Mesenchymal stem cell (in vitro differentiated cells and primary cell): ENCODE measurements around the gene ODAD2.
"Not testable (repeated sequence)": the region's sequence is repeated elsewhere in the genome, so short reads cannot be mapped to it uniquely, and the experiment has no call there.

Experiments
- DNase-seq: peaks from one replicate; pipeline ENCODE4 v3.0.0-alpha.2; 2013
- H2AFZ ChIP-seq: one replicate; pipeline ENCODE4 v1.6.1; 2013; ENCODE audit warnings: low read depth, mild to moderate bottlenecking, control low read depth, inconsistent platforms, low read length, moderate library complexity
- H2AK5ac ChIP-seq: 2 replicates; pipeline ENCODE4 v1.6.1; 2013; ENCODE audit warnings: low read length, moderate library complexity, mild to moderate bottlenecking, inconsistent platforms; ENCODE audit not compliant: severe bottlenecking
- H2BK120ac ChIP-seq: one replicate; pipeline ENCODE4 v1.6.1; 2013; ENCODE audit warnings: low read depth, mild to moderate bottlenecking, inconsistent platforms, low read length, moderate library complexity
- H2BK12ac ChIP-seq, 2 experiments: one replicate each; pipeline ENCODE4 v1.6.1; 2013; ENCODE audit warnings: inconsistent platforms in 2 of 2, low read length in 2 of 2, mild to moderate bottlenecking in 2 of 2, moderate library complexity in 2 of 2, control low read depth in 1 of 2
- H2BK15ac ChIP-seq: one replicate; pipeline ENCODE4 v1.6.1; 2013; ENCODE audit warnings: mild to moderate bottlenecking, low read depth, inconsistent platforms; ENCODE audit not compliant: poor library complexity, severe bottlenecking
- H2BK5ac ChIP-seq: 2 replicates; pipeline ENCODE4 v1.6.1; 2013; ENCODE audit warnings: low read depth, mild to moderate bottlenecking, low read length, control low read depth, inconsistent platforms; ENCODE audit not compliant: poor library complexity, severe bottlenecking
- H3K14ac ChIP-seq, 2 experiments: one replicate each; pipeline ENCODE4 v1.6.1; 2013; ENCODE audit warnings: inconsistent platforms in 2 of 2, low read length in 2 of 2, control low read depth in 1 of 2, mild to moderate bottlenecking in 1 of 2, moderate library complexity in 1 of 2
- H3K18ac ChIP-seq, 2 experiments: one replicate each; pipeline ENCODE4 v1.6.1; 2013; ENCODE audit warnings: inconsistent platforms in 2 of 2, low read length in 2 of 2, control low read depth in 1 of 2, low read depth in 1 of 2, mild to moderate bottlenecking in 1 of 2
- H3K23ac ChIP-seq, 2 experiments: one replicate each; pipeline ENCODE4 v1.6.1; 2013; ENCODE audit warnings: inconsistent platforms in 2 of 2, low read length in 2 of 2, mild to moderate bottlenecking in 2 of 2, moderate library complexity in 2 of 2, control low read depth in 1 of 2
- H3K27ac ChIP-seq: 2 replicates; pipeline ENCODE4 v1.5.1; 2013; ENCODE audit warnings: mild to moderate bottlenecking, moderate library complexity, low read length, control low read depth, inconsistent platforms; ENCODE audit not compliant: poor library complexity, severe bottlenecking
- H3K27me3 ChIP-seq, 2 experiments: 2 replicates each; pipeline versions ENCODE4 v1.6.1 to v1.7.0; 2013; ENCODE audit warnings: low read length in 2 of 2, mild to moderate bottlenecking in 2 of 2, moderate library complexity in 2 of 2, control low read depth in 1 of 2, inconsistent platforms in 1 of 2; ENCODE audit not compliant: control insufficient read depth in 1 of 2, insufficient read depth in 1 of 2
- H3K36me3 ChIP-seq, 2 experiments: 2 replicates each; pipeline versions ENCODE4 v1.6.1 to v1.7.0; 2013; ENCODE audit warnings: low read length in 2 of 2, control low read depth in 1 of 2, inconsistent platforms in 1 of 2, low read depth in 1 of 2, mild to moderate bottlenecking in 1 of 2; ENCODE audit not compliant: insufficient read depth in 2 of 2, control insufficient read depth in 1 of 2
- H3K4ac ChIP-seq, 2 experiments: one replicate each; pipeline ENCODE4 v1.6.1; 2013; ENCODE audit warnings: inconsistent platforms in 2 of 2, low read length in 2 of 2, mild to moderate bottlenecking in 2 of 2, moderate library complexity in 2 of 2, control low read depth in 1 of 2, low read depth in 1 of 2
- H3K4me1 ChIP-seq: 2 replicates; pipeline ENCODE4 v1.6.1; 2013; ENCODE audit warnings: low read depth, low read length, control low read depth; ENCODE audit not compliant: control insufficient read depth, insufficient read depth
- H3K4me2 ChIP-seq: 2 replicates; pipeline ENCODE4 v1.6.1; 2013; ENCODE audit warnings: low read length, mild to moderate bottlenecking, inconsistent platforms; ENCODE audit not compliant: poor library complexity, severe bottlenecking
- H3K4me3 ChIP-seq, 2 experiments: 2 replicates each; pipeline versions ENCODE4 v1.5.1 to v1.7.0; 2013; ENCODE audit warnings: low read length in 2 of 2, mild to moderate bottlenecking in 2 of 2, control low read depth in 1 of 2, low read depth in 1 of 2; ENCODE audit not compliant: insufficient read depth in 1 of 2
- H3K79me1 ChIP-seq: replicated peaks from 2 replicates; pipeline ENCODE4 v1.6.1; 2013; ENCODE audit warnings: mild to moderate bottlenecking, control low read depth, low read length, inconsistent platforms; ENCODE audit not compliant: poor library complexity, severe bottlenecking
- H3K9ac ChIP-seq: 2 replicates; pipeline ENCODE4 v1.7.0; 2013; ENCODE audit warnings: mild to moderate bottlenecking, low read length, moderate library complexity
- H3K9me3 ChIP-seq: 2 replicates; pipeline ENCODE4 v1.7.0; 2013; ENCODE audit warnings: mild to moderate bottlenecking, low read length; ENCODE audit not compliant: control insufficient read depth
- H4K8ac ChIP-seq: one replicate; pipeline ENCODE4 v1.6.1; 2013; ENCODE audit warnings: inconsistent platforms, mild to moderate bottlenecking, low read length, moderate library complexity
- H4K91ac ChIP-seq: one replicate; pipeline ENCODE4 v1.6.1; 2013; ENCODE audit warnings: mild to moderate bottlenecking, low read length, inconsistent platforms
- WGBS: methylation state at CpG from one replicate; pipeline ENCODE4 v1.1.7; 2013; ENCODE audit warnings: mixed read lengths; 5-methylcytosine and 5-hydroxymethylcytosine counted together

Gene ODAD2

DNA sequence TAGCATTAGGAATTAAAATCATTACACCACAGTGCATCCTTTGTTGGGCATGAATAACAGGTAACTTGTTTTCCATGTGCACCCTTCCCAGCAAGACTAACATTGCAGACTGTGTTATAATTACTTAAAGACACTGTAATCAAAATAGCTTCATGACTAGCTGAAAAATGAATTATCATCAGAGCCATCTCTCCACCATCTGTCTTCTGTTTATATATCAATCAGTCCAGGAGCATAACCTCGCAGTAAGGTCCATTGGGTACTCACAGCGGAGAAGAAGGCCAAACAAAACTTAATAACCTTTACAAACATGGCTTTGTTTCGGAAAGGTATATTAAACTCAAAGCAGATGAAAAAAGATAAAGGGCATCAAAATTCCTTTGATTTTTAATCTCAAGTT, 90.6 kb downstream of the ODAD2 start:
- 82% methylated on average over 2 of the region's 3 CpGs for WGBS
- no peak for DNase-seq
- Histone ChIP-seq H3K4me1 (no peaks in the 10 kb centered on the region), H3K18ac (no peak overlapping the region), H3K36me3 (peaks cover 0 to 3% of the 10 kb centered on the region in 2 experiments), H2BK120ac (no peak overlapping the region), H3K4me2 (no peak overlapping the region), H3K9ac (no peak overlapping the region), H2BK12ac (no peak overlapping the region), H2BK15ac (no peak overlapping the region), H4K8ac (no peak overlapping the region), H3K27me3 (no peaks in the 10 kb centered on the region), H3K23ac (no peak overlapping the region), H2AK5ac (no peak overlapping the region), H2BK5ac (no peak overlapping the region), H3K79me1 (no peaks in the 10 kb centered on the region), H3K4me3 (no peak overlapping the region), H4K91ac (no peak overlapping the region), H3K14ac (no peak overlapping the region), H3K9me3 (no peaks in the 10 kb centered on the region), H3K27ac (no peak overlapping the region), H2AFZ (no peak overlapping the region), H3K4ac (no peak overlapping the region)

DNA sequence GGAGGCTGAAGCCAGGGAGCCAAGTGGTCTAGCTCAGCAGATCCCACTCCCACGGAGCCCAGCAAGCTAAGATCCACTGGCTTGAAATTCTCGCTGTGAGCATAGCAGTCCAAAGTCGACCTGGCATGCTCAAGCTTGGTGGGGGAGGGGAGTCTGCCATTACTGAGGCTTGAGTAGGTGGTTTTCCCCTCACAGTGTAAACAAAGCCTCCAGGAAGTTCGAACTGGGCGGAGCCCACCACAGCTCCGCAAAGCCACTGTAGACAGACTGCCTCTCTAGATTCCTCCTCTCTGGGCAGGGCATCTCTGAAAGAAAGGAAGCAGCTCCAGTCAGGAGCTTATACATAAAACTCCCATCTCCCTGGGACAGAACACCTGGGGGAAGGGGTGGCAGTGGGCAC, 99.4 kb downstream of the ODAD2 start:
- not testable (repeated sequence) for H3K79me1 ChIP-seq, H3K18ac ChIP-seq, H3K14ac ChIP-seq, H3K4me2 ChIP-seq, H3K27me3 ChIP-seq, H3K36me3 ChIP-seq, H3K9ac ChIP-seq, DNase-seq, H2AFZ ChIP-seq, H2AK5ac ChIP-seq, H3K4me3 ChIP-seq, H3K4ac ChIP-seq, H2BK12ac ChIP-seq, H4K91ac ChIP-seq, H3K4me1 ChIP-seq, H2BK15ac ChIP-seq, H3K27ac ChIP-seq, H2BK120ac ChIP-seq, H3K23ac ChIP-seq, H2BK5ac ChIP-seq, H3K9me3 ChIP-seq, H4K8ac ChIP-seq
- whole genome bisulfite sequencing: 46% methylated on average over 6 of the region's 6 CpGs

DNA sequence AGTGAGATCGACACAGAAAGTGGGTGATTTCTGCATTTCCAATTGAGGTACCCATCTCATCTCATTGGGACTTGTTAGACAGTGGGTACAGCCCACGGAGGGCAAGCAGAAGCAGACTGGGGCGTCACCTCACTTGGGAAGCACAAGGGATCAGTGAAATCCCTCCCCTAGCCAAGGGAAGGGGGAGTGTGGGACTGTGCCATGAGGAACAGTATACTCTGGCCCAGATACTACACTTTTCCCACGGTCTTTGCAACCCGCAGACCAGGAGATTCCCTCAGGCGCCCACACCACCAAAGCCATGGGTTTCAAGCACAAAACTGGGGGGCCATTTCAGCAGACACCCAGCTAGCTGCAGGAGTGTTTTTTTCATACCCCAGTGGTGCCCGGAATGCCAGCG, 99.8 kb downstream of the ODAD2 start:
- Histone ChIP-seq H3K23ac (no peak overlapping the region), H2BK5ac (no peak overlapping the region), H3K4ac (no peak overlapping the region), H3K9ac (no peak overlapping the region), H2BK15ac (no peak overlapping the region), H3K79me1 (peaks cover 1% of the 10 kb centered on the region), H3K14ac (no peak overlapping the region), H2BK12ac (no peak overlapping the region), H2BK120ac (no peak overlapping the region), H3K4me1 (no peaks in the 10 kb centered on the region), H3K4me3 (no peak overlapping the region), H3K9me3 (peaks cover 5% of the 10 kb centered on the region), H3K18ac (no peak overlapping the region), H2AFZ (no peak overlapping the region), H3K36me3 (peaks cover 0 to under 1% of the 10 kb centered on the region in 2 experiments), H3K4me2 (no peak overlapping the region), H3K27me3 (no peaks in the 10 kb centered on the region), H2AK5ac (no peak overlapping the region), H3K27ac (no peak overlapping the region), H4K91ac (no peak overlapping the region), H4K8ac (no peak overlapping the region)
- WGBS: 75% methylated on average over 7 of the region's 8 CpGs
- no peak for DNase-seq

DNA sequence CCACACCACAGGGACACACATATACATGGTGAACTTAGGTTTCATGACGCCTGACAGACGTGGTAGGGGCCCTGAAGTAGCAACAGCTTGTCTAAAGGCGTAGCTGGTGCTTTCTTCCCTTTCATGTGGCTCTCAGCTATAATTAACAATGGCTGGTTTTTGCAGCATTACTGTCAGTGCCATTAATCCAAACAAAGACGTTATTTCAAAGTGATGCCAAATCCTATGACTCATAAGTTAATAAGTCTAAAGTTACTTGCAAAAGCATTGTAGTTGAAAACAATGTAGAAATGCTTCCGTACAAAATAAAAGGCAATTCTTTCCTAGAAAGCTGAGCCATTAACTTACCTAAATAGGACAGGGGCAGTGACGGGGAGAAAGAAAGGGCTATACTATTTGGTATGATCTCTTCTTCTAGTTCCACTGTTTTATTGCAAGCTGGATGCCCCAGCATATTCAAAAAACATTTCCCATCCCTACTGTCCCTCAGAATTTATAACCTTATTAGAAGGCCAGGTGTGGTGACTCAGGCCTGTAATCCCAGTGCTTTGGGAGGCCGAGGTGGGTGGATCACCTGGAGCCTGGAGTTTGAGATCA, 105.4 kb downstream of the ODAD2 start:
- peak; percentile 6 for DNase-seq
- Histone ChIP-seq H3K79me1 (peaks cover 1% of the 10 kb centered on the region), H3K18ac (no peak overlapping the region), H3K14ac (no peak overlapping the region), H3K36me3 (no peaks in the 10 kb centered on the region), H4K8ac (no peak overlapping the region), H3K9me3 (peaks cover 5% of the 10 kb centered on the region), H2AFZ (no peak overlapping the region), H2BK15ac (no peak overlapping the region), H3K23ac (no peak overlapping the region), H2BK120ac (no peak overlapping the region), H3K4me2 (no peak overlapping the region), H3K9ac (no peak overlapping the region), H3K27me3 (no peaks in the 10 kb centered on the region), H2BK5ac (no peak overlapping the region), H3K27ac (no peak overlapping the region), H2AK5ac (no peak overlapping the region), H2BK12ac (no peak overlapping the region), H4K91ac (no peak overlapping the region), H3K4me3 (no peak overlapping the region), H3K4ac (no peak overlapping the region), H3K4me1 (peaks cover 8% of the 10 kb centered on the region)
- 79% methylated on average over 4 of the region's 7 CpGs for WGBS
